Thoracic aorta (tissue), 2 donors: ENCODE measurements around the gene PSMG4. TPM values are rescaled to one million over a fixed set of nuclear protein-coding genes. Genes with fewer than 3 reads are reported as not detected.
A peak's percentile ranks its signal among the peaks of the same experiment; 100 is the strongest.

Source experiments
- ATAC-seq: fragments of 150-250 bp; one replicate; pipeline ENCODE4 v1.8.0; 2017; ENCODE audit warnings: low read depth; ENCODE audit not compliant: insufficient number of reproducible peaks, low FRiP score
- DNase-seq: peaks from one replicate; pipeline ENCODE4 v3.0.0-alpha.2; 2020; ENCODE audit warnings: low spot score
- H3K27ac ChIP-seq, 2 donors: fragments of 200-600 bp; sonication (generic); 1 replicate in 1 of 2; 2 replicates in 1 of 2; pipeline ENCODE4 v1.5.1; 2016; ENCODE audit warnings: mild to moderate bottlenecking in 2 of 2, moderate library complexity in 2 of 2
- H3K27me3 ChIP-seq: fragments of 200-600 bp; sonication (generic); replicated peaks from 2 replicates; pipeline ENCODE4 v1.6.0; 2016; ENCODE audit warnings: mild to moderate bottlenecking; ENCODE audit not compliant: insufficient read depth
- H3K36me3 ChIP-seq: fragments of 200-600 bp; sonication (generic); one replicate; pipeline ENCODE4 v1.5.1; 2016
- H3K4me1 ChIP-seq, 2 donors: fragments of 200-600 bp; sonication (generic); 1 replicate in 1 of 2; 2 replicates in 1 of 2; pipeline versions ENCODE4 v1.5.1 to v1.6.0; 2016; ENCODE audit warnings: low read depth in 2 of 2, mild to moderate bottlenecking in 1 of 2; ENCODE audit not compliant: control insufficient read depth in 1 of 2
- H3K4me3 ChIP-seq: fragments of 200-600 bp; sonication (generic); 2 replicates; pipeline ENCODE4 v1.5.1; 2016; ENCODE audit warnings: mild to moderate bottlenecking
- H3K9me3 ChIP-seq: fragments of 200-600 bp; sonication (generic); 2 replicates; pipeline ENCODE4 v1.5.1; 2016
- total RNA-seq, 2 donors: library from RNA; depleted of rRNA; stranded (reverse); fragments of >200 nt; gene quantifications; one replicate each; pipeline versions ENCODE4 v1.1.0 to v1.2.3, GENCODE V29; 2016
- TF ChIP-seq, protein P1 (sequence below): fragments of 200-600 bp; sonication (generic); IDR thresholded peaks from one replicate; pipeline ENCODE4 v1.5.1; 2019; ENCODE audit warnings: antibody characterized with exemption

The PSMG4 gene
- total RNA-seq, 2 donors from 2014 or later = 19.4 to 29.0 TPM

GRCh38 chr6:3249821-3250220 is 8.9 kb upstream of the PSMG4 start:
- H3K36me3 ChIP-seq = no peaks in the 10 kb centered on the region
- peaks cover 0 to 8% of the 10 kb centered on the region in 2 donors for H3K4me1 ChIP-seq
- H3K9me3 ChIP-seq = no peaks in the 10 kb centered on the region
- no peak for DNase-seq
- no peak overlapping the region for H3K27ac ChIP-seq
- no peak overlapping the region for H3K4me3 ChIP-seq
- TF ChIP-seq, protein P1, sequence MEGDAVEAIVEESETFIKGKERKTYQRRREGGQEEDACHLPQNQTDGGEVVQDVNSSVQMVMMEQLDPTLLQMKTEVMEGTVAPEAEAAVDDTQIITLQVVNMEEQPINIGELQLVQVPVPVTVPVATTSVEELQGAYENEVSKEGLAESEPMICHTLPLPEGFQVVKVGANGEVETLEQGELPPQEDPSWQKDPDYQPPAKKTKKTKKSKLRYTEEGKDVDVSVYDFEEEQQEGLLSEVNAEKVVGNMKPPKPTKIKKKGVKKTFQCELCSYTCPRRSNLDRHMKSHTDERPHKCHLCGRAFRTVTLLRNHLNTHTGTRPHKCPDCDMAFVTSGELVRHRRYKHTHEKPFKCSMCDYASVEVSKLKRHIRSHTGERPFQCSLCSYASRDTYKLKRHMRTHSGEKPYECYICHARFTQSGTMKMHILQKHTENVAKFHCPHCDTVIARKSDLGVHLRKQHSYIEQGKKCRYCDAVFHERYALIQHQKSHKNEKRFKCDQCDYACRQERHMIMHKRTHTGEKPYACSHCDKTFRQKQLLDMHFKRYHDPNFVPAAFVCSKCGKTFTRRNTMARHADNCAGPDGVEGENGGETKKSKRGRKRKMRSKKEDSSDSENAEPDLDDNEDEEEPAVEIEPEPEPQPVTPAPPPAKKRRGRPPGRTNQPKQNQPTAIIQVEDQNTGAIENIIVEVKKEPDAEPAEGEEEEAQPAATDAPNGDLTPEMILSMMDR = no peak
- no peaks in the 10 kb centered on the region for H3K27me3 ChIP-seq
- no peak for ATAC-seq

DNA sequence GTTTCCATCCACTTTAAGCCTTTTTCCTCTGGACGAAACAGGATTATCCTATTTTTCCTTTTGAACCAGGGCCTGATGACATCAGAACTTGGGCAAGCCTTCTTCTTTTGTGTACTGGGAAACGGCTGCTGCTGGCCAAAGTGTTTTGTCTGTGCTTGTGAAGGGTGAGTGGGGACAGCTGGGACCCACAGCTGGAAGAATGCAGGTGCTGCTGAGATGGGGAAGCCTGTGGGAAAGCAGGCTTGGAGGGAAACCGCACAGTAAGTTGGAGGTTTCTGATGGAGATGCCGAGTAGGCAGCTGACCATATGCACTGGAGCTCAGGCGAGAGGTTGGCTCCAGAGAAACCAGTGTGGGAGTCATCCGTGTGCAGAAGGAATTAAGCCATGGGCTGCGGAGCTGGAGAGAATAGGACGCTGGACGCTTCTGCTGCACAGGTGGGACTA is 8.5 kb upstream of the PSMG4 start:
- H3K9me3 ChIP-seq = no peaks in the 10 kb centered on the region
- H3K4me3 ChIP-seq = no peak overlapping the region
- H3K36me3 ChIP-seq = no peaks in the 10 kb centered on the region
- no peak overlapping the region for H3K27ac ChIP-seq
- H3K4me1 ChIP-seq = peaks cover 0 to 8% of the 10 kb centered on the region in 2 donors
- DNase-seq = no peak
- H3K27me3 ChIP-seq = no peaks in the 10 kb centered on the region
- no peak for ATAC-seq
- TF ChIP-seq, protein P1 = no peak

DNA sequence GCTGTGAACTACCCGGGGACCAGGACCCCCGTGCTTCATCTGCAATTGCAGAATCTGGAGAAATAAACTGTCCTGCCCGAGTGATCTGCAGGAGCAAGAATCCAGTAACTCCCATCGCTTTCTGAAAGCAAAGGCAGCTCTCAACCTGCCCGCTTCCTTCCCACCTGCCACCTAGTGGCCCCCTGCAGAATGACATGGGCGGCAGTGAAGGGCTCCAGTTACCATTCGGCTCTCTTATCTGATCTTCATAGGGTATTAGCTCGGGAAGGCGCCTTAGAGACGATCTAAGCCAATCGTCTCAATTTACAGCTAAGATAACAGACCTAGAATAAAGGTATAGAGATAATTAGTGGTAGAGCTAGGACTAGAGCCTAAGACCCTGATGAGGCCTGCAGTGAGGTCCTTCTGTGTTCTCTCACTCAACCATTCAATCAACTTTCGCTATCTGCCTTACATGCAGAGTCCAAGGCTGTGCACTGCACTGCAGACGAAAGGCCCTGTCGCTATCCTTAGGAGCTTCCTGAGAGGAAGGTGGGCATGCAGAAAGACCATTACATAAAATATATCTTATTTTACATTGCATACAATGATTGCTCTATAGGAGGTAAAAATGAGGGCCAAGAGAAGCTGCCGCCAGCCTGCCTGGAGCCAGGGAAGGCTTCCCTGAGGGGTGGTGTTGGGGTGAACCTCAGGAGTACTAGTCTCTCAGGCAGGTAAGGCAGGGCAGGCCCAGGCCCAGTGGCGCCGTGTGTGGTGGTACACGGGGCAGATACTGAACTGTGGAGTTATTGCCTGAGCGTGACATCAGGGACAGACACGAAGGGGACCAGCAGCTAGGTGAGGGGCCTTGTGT is 7.1 kb upstream of the PSMG4 start:
- Histone ChIP-seq H3K36me3 (no peaks in the 10 kb centered on the region), H3K27ac (no peak overlapping the region), H3K4me1 (peaks cover 0 to 8% of the 10 kb centered on the region in 2 donors), H3K4me3 (peak overlapping the region; percentile 2), H3K9me3 (no peaks in the 10 kb centered on the region), H3K27me3 (no peaks in the 10 kb centered on the region)
- TF ChIP-seq, protein P1 = peak; percentile 98
- peak; percentile 85 for ATAC-seq
- DNase-seq = no peak

- Histone ChIP-seq H3K27me3 (no peaks in the 10 kb centered on the region), H3K4me1 (peaks cover 0 to 8% of the 10 kb centered on the region in 2 donors), H3K4me3 (no peak overlapping the region), H3K36me3 (no peaks in the 10 kb centered on the region), H3K9me3 (no peaks in the 10 kb centered on the region), H3K27ac (no peak overlapping the region)
- ATAC-seq (no peak), DNase-seq (no peak)
- TF ChIP-seq, protein P1 = no peak
Observed at GRCh38 chr6:3252369-3252768, 6.4 kb upstream of the PSMG4 start.

DNA sequence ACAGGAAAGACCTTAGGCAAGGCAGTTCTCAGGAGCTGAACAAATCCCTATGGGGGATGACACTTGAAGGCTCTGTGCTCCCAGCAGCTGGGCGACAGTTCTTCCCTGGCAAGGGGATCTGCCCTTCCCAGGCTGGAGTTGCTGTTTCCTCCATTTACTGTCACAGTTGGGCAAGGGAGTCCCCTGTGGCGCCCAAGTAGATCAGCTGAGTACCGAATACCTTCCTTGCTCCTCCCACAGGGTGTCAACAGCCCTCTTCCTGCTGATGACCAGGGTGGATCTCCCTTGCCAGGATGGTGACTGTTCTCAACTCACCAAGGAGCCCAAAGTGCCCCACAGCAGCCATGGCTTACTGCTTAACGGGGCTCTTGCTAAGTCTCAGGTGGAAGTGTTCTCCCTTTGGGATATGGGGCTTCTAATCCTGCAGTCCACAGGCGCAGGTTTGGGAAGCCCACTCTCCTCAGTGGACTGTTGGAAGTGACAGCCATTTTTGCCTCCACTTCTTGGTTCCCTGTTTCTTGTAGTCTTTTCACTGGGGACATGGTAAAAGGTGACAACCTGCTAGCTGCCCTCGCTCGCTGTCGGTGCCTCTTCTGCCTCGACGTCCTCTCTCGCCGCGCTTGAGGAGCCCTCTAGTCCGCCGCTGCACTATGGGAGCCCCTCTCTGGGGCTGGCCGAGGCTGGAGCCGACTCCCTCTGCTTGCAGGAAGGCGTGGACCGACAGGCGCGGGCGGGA is 5.7 kb upstream of the PSMG4 start:
- peaks cover 0 to 2% of the 10 kb centered on the region in 2 donors for H3K4me1 ChIP-seq
- H3K4me3 ChIP-seq = no peak overlapping the region
- H3K36me3 ChIP-seq = no peaks in the 10 kb centered on the region
- no peaks in the 10 kb centered on the region for H3K9me3 ChIP-seq
- ATAC-seq = no peak
- TF ChIP-seq, protein P1 = no peak
- H3K27ac ChIP-seq = no peak overlapping the region
- no peak for DNase-seq
- no peaks in the 10 kb centered on the region for H3K27me3 ChIP-seq
